ENCODE measurements around the gene CFAP100. TPM values are rescaled to one million over a fixed set of nuclear protein-coding genes. Genes with fewer than 3 reads are reported as not detected.

The CFAP100 gene
- total and polyA plus RNA-seq, 10 of the 15 experiments (the other 5 are each of a cell fraction or from before 2014, with no cell fraction given), result 0.04 to 0.27 TPM; not detected in 8

GRCh38 chr3:126399756-126400155 is 5.0 kb downstream of the CFAP100 start (continued):
- no peak for TF ChIP-seq IRF5 (IDR thresholded peaks at IDR 0.05; ENCODE audit: borderline replicate concordance)

GRCh38 chr3:126401611-126402160 is 7.0 kb downstream of the CFAP100 start:
- H3K4me1 ChIP-seq (ENCODE audit: control insufficient read depth, insufficient read depth, low read length), result peaks cover 8% of the 10 kb centered on the region; the same call in 1 of the 2 replicates
- FAIRE-seq, result no peak
- CTCF ChIA-PET, result no interaction called here
- ATAC-seq, result no peak
- no peak overlapping the region for H3K4me2 ChIP-seq (ENCODE audit: control insufficient read depth, insufficient read depth)
- no peak for DNase-seq (ENCODE audit: low read depth, low spot score)
- WGBS (ENCODE audit: insufficient coverage, insufficient replicate concordance, low lambda C conversion rate, missing lambda C conversion rate), result 24% methylated on average over 6 of the region's 8 CpGs
- peaks cover 3% of the 10 kb centered on the region; the same call in 1 of the 3 replicates for H3K9me3 ChIP-seq (replicated peaks; ENCODE audit: control insufficient read depth, insufficient read depth, low read length)
- no TSS peak for BruUV-seq (replicated peaks)
- H3K36me3 ChIP-seq (ENCODE audit: control insufficient read depth in 2 of 2, insufficient read depth in 2 of 2, low read length in 1 of 2), result no peaks in the 10 kb centered on the region
- H4K20me1 ChIP-seq (ENCODE audit: control insufficient read depth, insufficient read depth), result no peaks in the 10 kb centered on the region
- RAD21 ChIA-PET (ENCODE audit: unreplicated experiment), result no interaction called here
- H3K27me3 ChIP-seq (replicated peaks in 1 of 2; ENCODE audit: control insufficient read depth in 2 of 2, insufficient read depth in 2 of 2, low read length in 1 of 2), result no peaks in the 10 kb centered on the region; a peak in 1 of 4 replicates
- no peak overlapping the region for H3K9ac ChIP-seq (ENCODE audit: control insufficient read depth, insufficient read depth, low read length)
- POLR2A ChIA-PET, result no interaction called here
- H3K27ac ChIP-seq (ENCODE audit: control insufficient read depth, insufficient read depth), result no peak overlapping the region
- TF ChIP-seq RCOR1 (conservative IDR thresholded peaks at IDR 0.05; ENCODE audit: low read depth, low read length), result no peak
- no peak for TF ChIP-seq EED (IDR thresholded peaks at IDR 0.05; ENCODE audit: low read depth)
- no peak for TF ChIP-seq IRF4 (IDR thresholded peaks at IDR 0.05; ENCODE audit: low read depth, low read length)
- TF ChIP-seq CTCF (IDR thresholded peaks at IDR 0.05 in 2 of 3, conservative IDR thresholded peaks at IDR 0.05 in 1 of 3; ENCODE audit: control insufficient read depth in 2 of 3, extremely low read depth in 1 of 3, insufficient read depth in 1 of 3, low read depth in 3 of 3, low read length in 3 of 3), result no peak
- no peak for TF ChIP-seq BCL3 (IDR thresholded peaks at IDR 0.05; ENCODE audit: borderline replicate concordance, insufficient read depth, low read depth, low read length, poor library complexity, severe bottlenecking)
- no peak for TF ChIP-seq MYC (IDR thresholded peaks at IDR 0.05; ENCODE audit: insufficient read depth, insufficient read length, insufficient replicate concordance, low read length, severe bottlenecking)
- TF ChIP-seq JUND (IDR thresholded peaks at IDR 0.05; ENCODE audit: low read depth, low read length), result no peak
- no peak for TF ChIP-seq KLF5 (IDR thresholded peaks at IDR 0.05; ENCODE audit: partially characterized antibody)
- TF ChIP-seq GABPA (IDR thresholded peaks at IDR 0.05; ENCODE audit: low read depth), result no peak
- no peak for TF ChIP-seq E2F8 (IDR thresholded peaks at IDR 0.05; ENCODE audit: low read depth, partially characterized antibody)
- TF ChIP-seq NFYB (IDR thresholded peaks at IDR 0.05; ENCODE audit: insufficient read depth, low read depth, low read length), result no peak
- H3K4me3 ChIP-seq, result no peak overlapping the region
- no peak overlapping the region for H2AFZ ChIP-seq (ENCODE audit: control insufficient read depth, low read depth, low read length)
- SMC1A ChIA-PET (ENCODE audit: uncharacterized antibody, unreplicated experiment), result no interaction called here
- no peaks in the 10 kb centered on the region for H3K79me2 ChIP-seq (ENCODE audit: control insufficient read depth, insufficient read depth, low read length)
- intact Hi-C loops (cut with micrococcal nuclease; ENCODE audit: unreplicated experiment), result no loop called here
- in situ Hi-C loops (cut with MboI), result no loop called here

Measured in GM12878 (cell line).